A673 (cell line): ENCODE results near the gene ADGRD1. TPM values are rescaled to one million over a fixed set of nuclear protein-coding genes. Genes with fewer than 3 reads are reported as not detected.
A peak's percentile ranks its signal among the peaks of the same experiment; 100 is the strongest.

Source experiments
- BruUV-seq: library from RNA; stranded (reverse); fragments of 400-500 nt; replicated peaks from 2 replicates; lab custom pipeline; 2021; lab: Mats Ljungman, UMichigan
- CTCF ChIA-PET: fragments of 300-600 bp; sonication (Branson Sonifier 250); formaldehyde crosslinking; loops from one replicate; lab custom pipeline; 2022; ENCODE audit warnings: antibody characterized with exemption; lab: Charles Lee
- POLR2A ChIA-PET: fragments of 300-600 bp; sonication (Branson Sonifier 250); formaldehyde crosslinking; loops from one replicate; lab custom pipeline; 2022; ENCODE audit warnings: antibody characterized with exemption; ENCODE audit not compliant: low non-redundant PET; lab: Charles Lee
- DNase-seq: peaks from one replicate; pipeline ENCODE4 v3.0.0-alpha.2; 2015; ENCODE audit warnings: low spot score
- H3K27ac ChIP-seq: fragments of 200-600 bp; sonication (generic); 2 replicates; pipeline ENCODE4 v1.5.1; 2016; ENCODE audit warnings: mixed run types, low read depth, mild to moderate bottlenecking, mixed read lengths, antibody characterized with exemption, low read length; ENCODE audit not compliant: poor library complexity, severe bottlenecking
- H3K27me3 ChIP-seq: fragments of 200-600 bp; sonication (generic); replicated peaks from 2 replicates; pipeline ENCODE4 v1.6.1; 2017; ENCODE audit warnings: mixed run types, low read depth, mild to moderate bottlenecking, mixed read lengths, antibody characterized with exemption, low read length; ENCODE audit not compliant: insufficient read depth, poor library complexity
- H3K36me3 ChIP-seq: fragments of 200-600 bp; sonication (generic); 2 replicates; pipeline ENCODE4 v1.6.1; 2016; ENCODE audit warnings: mixed run types, mild to moderate bottlenecking, mixed read lengths, antibody characterized with exemption, low read length; ENCODE audit not compliant: insufficient read depth, poor library complexity, severe bottlenecking
- H3K4me1 ChIP-seq: fragments of 200-600 bp; sonication (generic); 2 replicates; pipeline ENCODE4 v1.6.1; 2017; ENCODE audit warnings: mixed run types, mild to moderate bottlenecking, mixed read lengths, antibody characterized with exemption, low read length; ENCODE audit not compliant: insufficient read depth, poor library complexity, severe bottlenecking
- H3K4me3 ChIP-seq: fragments of 200-600 bp; sonication (generic); 2 replicates; pipeline ENCODE4 v1.5.1; 2016; ENCODE audit warnings: low read depth, mixed run types, mild to moderate bottlenecking, mixed read lengths, low read length; ENCODE audit not compliant: poor library complexity, severe bottlenecking
- H3K9me3 ChIP-seq: fragments of 200-600 bp; sonication (generic); 2 replicates; pipeline ENCODE4 v1.6.1; 2016; ENCODE audit warnings: mixed run types, low read depth, mild to moderate bottlenecking, mixed read lengths, antibody characterized with exemption, low read length; ENCODE audit not compliant: poor library complexity, severe bottlenecking
- EZH2 ChIP-seq: fragments of 200-600 bp; sonication (generic); IDR thresholded peaks from 2 replicates; pipeline ENCODE4 v1.6.1; 2017; ENCODE audit warnings: borderline replicate concordance, low read depth, mild to moderate bottlenecking, mixed read lengths, antibody characterized with exemption, low read length; ENCODE audit not compliant: poor library complexity, severe bottlenecking
- intact Hi-C: fragments of 100-400 bp; cut with micrococcal nuclease; formaldehyde crosslinking; loops from one replicate; pipeline ENCODE4 v1.10.0; 2022; ENCODE audit not compliant: unreplicated experiment
- total RNA-seq: library from RNA; stranded (reverse); gene quantifications from 2 replicates; pipeline ENCODE4 v1.2.3, GENCODE V29; 2021
- TF ChIP-seq, protein P1 (sequence below): fragments of 300-800, 200-600 bp; sonication (generic); conservative IDR thresholded peaks from 2 replicates; pipeline ENCODE4 v1.5.1; 2017; ENCODE audit warnings: low read depth, mild to moderate bottlenecking, antibody characterized with exemption, low read length, moderate library complexity, mixed read lengths

Gene ADGRD1
- total RNA-seq, 1 experiment from 2014 or later = not detected

- Histone ChIP-seq H3K36me3 (no peaks in the 10 kb centered on the region), H3K9me3 (no peaks in the 10 kb centered on the region), H3K27ac (no peak overlapping the region), H3K4me1 (no peaks in the 10 kb centered on the region), H3K4me3 (no peak overlapping the region), H3K27me3 (no peaks in the 10 kb centered on the region)
- TF ChIP-seq, protein P1, sequence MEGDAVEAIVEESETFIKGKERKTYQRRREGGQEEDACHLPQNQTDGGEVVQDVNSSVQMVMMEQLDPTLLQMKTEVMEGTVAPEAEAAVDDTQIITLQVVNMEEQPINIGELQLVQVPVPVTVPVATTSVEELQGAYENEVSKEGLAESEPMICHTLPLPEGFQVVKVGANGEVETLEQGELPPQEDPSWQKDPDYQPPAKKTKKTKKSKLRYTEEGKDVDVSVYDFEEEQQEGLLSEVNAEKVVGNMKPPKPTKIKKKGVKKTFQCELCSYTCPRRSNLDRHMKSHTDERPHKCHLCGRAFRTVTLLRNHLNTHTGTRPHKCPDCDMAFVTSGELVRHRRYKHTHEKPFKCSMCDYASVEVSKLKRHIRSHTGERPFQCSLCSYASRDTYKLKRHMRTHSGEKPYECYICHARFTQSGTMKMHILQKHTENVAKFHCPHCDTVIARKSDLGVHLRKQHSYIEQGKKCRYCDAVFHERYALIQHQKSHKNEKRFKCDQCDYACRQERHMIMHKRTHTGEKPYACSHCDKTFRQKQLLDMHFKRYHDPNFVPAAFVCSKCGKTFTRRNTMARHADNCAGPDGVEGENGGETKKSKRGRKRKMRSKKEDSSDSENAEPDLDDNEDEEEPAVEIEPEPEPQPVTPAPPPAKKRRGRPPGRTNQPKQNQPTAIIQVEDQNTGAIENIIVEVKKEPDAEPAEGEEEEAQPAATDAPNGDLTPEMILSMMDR = 0 out of 2 replicates have a peak, but pooled peaks have one; percentile 13
- no peak for TF ChIP-seq EZH2
- no TSS peak for BruUV-seq
- intact Hi-C loops = no loop called here
- ChIA-PET CTCF (interaction anchor here (0.6 kb wide), 1 partner anchor 287 kb away, joined by 3 read pairs; no protein-coding TSS in a partner anchor), POLR2A (no interaction called here)
- no peak for DNase-seq
Observed at GRCh38 chr12:131137836-131138637, 184.3 kb downstream of the ADGRD1 start.

GRCh38 chr12:131138638-131139362 is 185.1 kb downstream of the ADGRD1 start:
- TF ChIP-seq EZH2 = no peak
- TF ChIP-seq, protein P1 = no peak
- H3K27me3 ChIP-seq = no peaks in the 10 kb centered on the region
- CTCF ChIA-PET = no interaction called here
- DNase-seq = no peak
- no peaks in the 10 kb centered on the region for H3K4me1 ChIP-seq
- no peaks in the 10 kb centered on the region for H3K36me3 ChIP-seq
- POLR2A ChIA-PET = no interaction called here
- no TSS peak for BruUV-seq
- intact Hi-C loops = no loop called here
- H3K4me3 ChIP-seq = no peak overlapping the region
- no peak overlapping the region for H3K27ac ChIP-seq
- no peaks in the 10 kb centered on the region for H3K9me3 ChIP-seq

DNA sequence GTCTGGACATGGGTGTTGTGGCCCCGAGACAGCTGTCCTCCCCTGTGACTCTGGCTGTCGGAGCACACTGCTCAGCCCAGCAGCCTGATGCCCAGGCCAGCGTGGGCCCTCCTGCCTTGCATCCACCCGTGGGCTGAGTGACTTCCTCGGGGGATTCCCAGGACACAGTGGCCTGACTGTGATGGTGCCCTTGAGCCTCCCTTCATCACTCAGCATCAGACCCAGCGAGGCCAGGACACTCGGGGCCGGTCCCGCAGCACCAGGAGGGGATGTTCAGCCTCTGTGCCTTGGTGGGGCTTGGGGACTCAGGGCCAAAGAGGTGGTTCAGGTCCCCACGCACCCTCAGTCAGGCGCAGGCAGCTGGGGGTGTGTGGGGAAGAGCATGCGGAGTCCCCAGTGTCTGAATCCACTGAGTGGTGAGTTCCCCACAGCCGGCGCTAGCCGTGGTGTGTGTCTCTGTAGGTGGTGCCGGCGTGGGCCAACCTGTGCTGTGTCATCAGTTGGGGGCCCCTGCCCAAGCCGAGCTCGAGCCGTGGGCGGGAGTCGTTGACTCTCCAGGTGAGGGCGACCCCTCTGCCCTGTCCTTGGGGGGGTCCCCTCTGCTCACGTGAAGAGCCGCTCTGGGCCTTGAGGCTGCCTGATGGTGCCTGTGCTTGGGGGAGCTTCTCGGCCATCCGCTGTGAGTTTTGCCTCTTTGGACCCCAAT is 185.8 kb downstream of the ADGRD1 start:
- intact Hi-C loops = no loop called here
- Histone ChIP-seq H3K4me1 (no peaks in the 10 kb centered on the region), H3K27me3 (no peaks in the 10 kb centered on the region), H3K4me3 (no peak overlapping the region), H3K36me3 (no peaks in the 10 kb centered on the region), H3K9me3 (no peaks in the 10 kb centered on the region), H3K27ac (no peak overlapping the region)
- ChIA-PET CTCF (no interaction called here), POLR2A (no interaction called here)
- no TSS peak for BruUV-seq
- TF ChIP-seq EZH2 = no peak
- TF ChIP-seq, protein P1 = no peak
- no peak for DNase-seq
